Trophoblast cell (in vitro differentiated cells and primary cell): ENCODE data around the gene DNMBP.

Source experiments
- DNase-seq, 2 donors: peaks; one replicate each; pipeline ENCODE4 v3.0.0-alpha.2; 2016
- H2AFZ ChIP-seq: 2 replicates; pipeline ENCODE4 v1.6.1; 2013; ENCODE audit warnings: low read length, moderate library complexity, mild to moderate bottlenecking; ENCODE audit not compliant: insufficient read depth, poor library complexity
- H2AK5ac ChIP-seq: 2 replicates; pipeline ENCODE4 v1.6.1; 2013; ENCODE audit warnings: mild to moderate bottlenecking, low read length
- H2BK120ac ChIP-seq: 2 replicates; pipeline ENCODE4 v1.6.1; 2013; ENCODE audit warnings: low read length, mild to moderate bottlenecking, moderate library complexity; ENCODE audit not compliant: insufficient read depth, poor library complexity
- H2BK12ac ChIP-seq: 2 replicates; pipeline ENCODE4 v1.6.1; 2013; ENCODE audit warnings: mild to moderate bottlenecking, low read length, moderate library complexity
- H2BK5ac ChIP-seq: 2 replicates; pipeline ENCODE4 v1.6.1; 2013; ENCODE audit warnings: low read length, low read depth, moderate library complexity, mild to moderate bottlenecking; ENCODE audit not compliant: poor library complexity
- H3K14ac ChIP-seq: 2 replicates; pipeline ENCODE4 v1.6.1; 2013; ENCODE audit warnings: mild to moderate bottlenecking, low read length
- H3K18ac ChIP-seq: 2 replicates; pipeline ENCODE4 v1.6.1; 2013; ENCODE audit warnings: mild to moderate bottlenecking, low read length
- H3K23ac ChIP-seq: 2 replicates; pipeline ENCODE4 v1.6.1; 2013; ENCODE audit warnings: low read length
- H3K27ac ChIP-seq: 2 replicates; pipeline ENCODE4 v1.5.1; 2013; ENCODE audit warnings: low read depth, mild to moderate bottlenecking, inconsistent platforms, low read length, moderate library complexity
- H3K27me3 ChIP-seq: 2 replicates; pipeline ENCODE4 v1.6.1; 2013; ENCODE audit warnings: inconsistent platforms, mild to moderate bottlenecking, low read length, moderate library complexity; ENCODE audit not compliant: insufficient read depth
- H3K36me3 ChIP-seq, 2 experiments: 1 replicate in 1 of 2; 2 replicates in 1 of 2; pipeline ENCODE4 v1.6.1; 2013; ENCODE audit warnings: low read length in 2 of 2, mild to moderate bottlenecking in 2 of 2, moderate library complexity in 1 of 2; ENCODE audit not compliant: insufficient read depth in 2 of 2, control insufficient read depth in 1 of 2
- H3K4ac ChIP-seq: 2 replicates; pipeline ENCODE4 v1.6.1; 2013; ENCODE audit warnings: low read depth, mild to moderate bottlenecking, low read length, moderate library complexity
- H3K4me1 ChIP-seq, 2 experiments: 1 replicate in 1 of 2; 2 replicates in 1 of 2; pipeline ENCODE4 v1.6.1; 2013; ENCODE audit warnings: low read length in 2 of 2, mild to moderate bottlenecking in 2 of 2, moderate library complexity in 1 of 2; ENCODE audit not compliant: insufficient read depth in 2 of 2, control insufficient read depth in 1 of 2
- H3K4me2 ChIP-seq: 2 replicates; pipeline ENCODE4 v1.6.1; 2013; ENCODE audit warnings: inconsistent platforms, mild to moderate bottlenecking, low read length, moderate library complexity
- H3K4me3 ChIP-seq: 2 replicates; pipeline ENCODE4 v1.5.1; 2013; ENCODE audit warnings: mild to moderate bottlenecking, low read depth, low read length, inconsistent platforms
- H3K79me1 ChIP-seq: one replicate; pipeline ENCODE4 v1.6.1; 2013; ENCODE audit warnings: low read length
- H3K79me2 ChIP-seq: 2 replicates; pipeline ENCODE4 v1.6.1; 2013; ENCODE audit warnings: low read length, mild to moderate bottlenecking; ENCODE audit not compliant: control insufficient read depth, insufficient read depth, poor library complexity
- H3K9ac ChIP-seq: 2 replicates; pipeline ENCODE4 v1.6.1; 2013; ENCODE audit warnings: mild to moderate bottlenecking, low read length
- H3K9me3 ChIP-seq: 2 replicates; pipeline ENCODE4 v1.6.1; 2013; ENCODE audit warnings: low read depth, mild to moderate bottlenecking, control low read depth, inconsistent platforms, low read length; ENCODE audit not compliant: insufficient read depth
- H4K12ac ChIP-seq: 2 replicates; pipeline ENCODE4 v1.6.1; 2013; ENCODE audit warnings: low read depth, mild to moderate bottlenecking, low read length, moderate library complexity
- H4K8ac ChIP-seq: 2 replicates; pipeline ENCODE4 v1.6.1; 2013; ENCODE audit warnings: low read depth, mild to moderate bottlenecking, low read length, moderate library complexity
- H4K91ac ChIP-seq: one replicate; pipeline ENCODE4 v1.6.1; 2013; ENCODE audit warnings: low read depth, mild to moderate bottlenecking, low read length, moderate library complexity
- WGBS: extraction: QIAGEN DNeasy Blood & Tissue Kit; methylation state at CpG from one replicate; pipeline ENCODE4 v1.1.7; 2013; ENCODE audit warnings: missing lambda C conversion rate; ENCODE audit not compliant: insufficient read length, insufficient coverage; ENCODE audit errors: extremely low coverage; 5-methylcytosine and 5-hydroxymethylcytosine counted together

Gene DNMBP

GRCh38 chr10:100041306-100042002 lies 31.7 kb upstream of the DNMBP start:
- Histone ChIP-seq H3K27ac (no peak overlapping the region), H2AK5ac (no peak overlapping the region), H3K9ac (no peak overlapping the region), H3K14ac (no peak overlapping the region), H4K91ac (no peak overlapping the region), H3K79me1 (peaks cover 3% of the 10 kb centered on the region), H2BK5ac (no peak overlapping the region), H2BK120ac (no peak overlapping the region), H3K18ac (no peak overlapping the region), H3K4me3 (no peak overlapping the region), H3K27me3 (no peaks in the 10 kb centered on the region), H3K23ac (no peak overlapping the region), H4K8ac (no peak overlapping the region), H3K79me2 (no peaks in the 10 kb centered on the region), H2BK12ac (no peak overlapping the region), H3K36me3 (no peaks in the 10 kb centered on the region), H3K4me2 (no peak overlapping the region), H2AFZ (no peak overlapping the region), H4K12ac (no peak overlapping the region), H3K4me1 (peaks cover 5 to 25% of the 10 kb centered on the region in 2 experiments), H3K4ac (no peak overlapping the region), H3K9me3 (no peaks in the 10 kb centered on the region)
- WGBS, result no CpG with 5 or more reads among the region's 2 CpGs
- no peak for DNase-seq

DNA sequence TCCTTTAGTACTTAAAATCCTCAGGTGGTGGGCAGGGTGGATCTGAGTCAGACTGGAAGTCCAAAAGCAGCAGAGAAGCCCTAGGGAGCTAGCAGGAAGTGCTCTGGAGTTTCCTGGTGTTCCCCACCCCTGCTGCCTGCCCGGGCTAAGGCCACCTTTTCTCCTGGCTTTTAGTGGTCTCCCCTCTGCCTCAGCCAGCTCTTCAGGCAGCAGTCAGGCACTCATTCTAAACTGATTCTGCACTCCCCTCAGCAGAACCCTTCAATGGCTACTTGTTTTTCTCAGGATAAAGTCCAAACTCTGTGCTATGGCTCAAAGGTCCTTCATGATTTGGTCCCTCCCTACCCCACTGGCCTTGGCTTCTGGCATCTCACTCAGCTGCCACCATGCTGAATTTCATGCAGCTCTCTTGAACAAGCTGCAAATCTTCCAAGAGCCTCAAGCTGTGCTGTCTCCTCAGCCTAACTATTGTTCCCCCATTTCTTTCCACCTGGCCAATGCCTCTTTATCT lies 28.9 kb upstream of the DNMBP start:
- no CpG with 5 or more reads among the region's 1 CpG for WGBS
- H3K4me3 ChIP-seq, result no peak overlapping the region
- no peak overlapping the region for H3K4ac ChIP-seq

GRCh38 chr10:100037758-100038315 lies 28.1 kb upstream of the DNMBP start:
- H3K27ac ChIP-seq, result no peak overlapping the region
- peaks cover 2 to 18% of the 10 kb centered on the region in 2 experiments for H3K4me1 ChIP-seq
- H3K9me3 ChIP-seq, result no peaks in the 10 kb centered on the region
- peaks cover 2% of the 10 kb centered on the region for H3K79me1 ChIP-seq
- WGBS, result no CpG with 5 or more reads among the region's 5 CpGs
- no peak overlapping the region for H2BK120ac ChIP-seq
- H3K79me2 ChIP-seq, result no peaks in the 10 kb centered on the region
- no peak overlapping the region for H4K12ac ChIP-seq
- H3K36me3 ChIP-seq, result peaks cover 0 to 2% of the 10 kb centered on the region in 2 experiments
- no peak overlapping the region for H3K4ac ChIP-seq
- no peak overlapping the region for H3K4me3 ChIP-seq
- no peaks in the 10 kb centered on the region for H3K27me3 ChIP-seq
- no peak overlapping the region for H2BK12ac ChIP-seq
- H2AFZ ChIP-seq, result no peak overlapping the region
- no peak overlapping the region for H3K23ac ChIP-seq
- peak in 1 of 2 donors; percentile 56 for DNase-seq
- H3K9ac ChIP-seq, result no peak overlapping the region
- no peak overlapping the region for H3K14ac ChIP-seq
- no peak overlapping the region for H4K8ac ChIP-seq
- H2BK5ac ChIP-seq, result no peak overlapping the region
- H4K91ac ChIP-seq, result no peak overlapping the region
- no peak overlapping the region for H2AK5ac ChIP-seq
- no peak overlapping the region for H3K4me2 ChIP-seq
- H3K18ac ChIP-seq, result no peak overlapping the region

More for the DNA sequence above, 28.9 kb upstream of the DNMBP start:
- H3K4me1 ChIP-seq, result peaks cover 2 to 19% of the 10 kb centered on the region in 2 experiments
- no peak overlapping the region for H3K14ac ChIP-seq
- H3K18ac ChIP-seq, result no peak overlapping the region
- H2AFZ ChIP-seq, result peak overlapping the region; percentile 15
- peak overlapping the region; percentile 4 for H4K91ac ChIP-seq
- no peak overlapping the region for H3K27ac ChIP-seq
- H3K36me3 ChIP-seq, result no peaks in the 10 kb centered on the region
- H3K9ac ChIP-seq, result no peak overlapping the region
- no peak for DNase-seq
- peak overlapping the region; percentile 16 for H2BK12ac ChIP-seq
- H3K79me2 ChIP-seq, result no peaks in the 10 kb centered on the region
- H3K4me2 ChIP-seq, result no peak overlapping the region
- H3K27me3 ChIP-seq, result no peaks in the 10 kb centered on the region
- no peaks in the 10 kb centered on the region for H3K9me3 ChIP-seq
- no peak overlapping the region for H4K8ac ChIP-seq
- H3K23ac ChIP-seq, result no peak overlapping the region
- H2BK5ac ChIP-seq, result no peak overlapping the region
- H4K12ac ChIP-seq, result no peak overlapping the region
- peak overlapping the region; percentile 8 for H2BK120ac ChIP-seq
- H2AK5ac ChIP-seq, result no peak overlapping the region
- H3K79me1 ChIP-seq, result peaks cover 2% of the 10 kb centered on the region

DNA sequence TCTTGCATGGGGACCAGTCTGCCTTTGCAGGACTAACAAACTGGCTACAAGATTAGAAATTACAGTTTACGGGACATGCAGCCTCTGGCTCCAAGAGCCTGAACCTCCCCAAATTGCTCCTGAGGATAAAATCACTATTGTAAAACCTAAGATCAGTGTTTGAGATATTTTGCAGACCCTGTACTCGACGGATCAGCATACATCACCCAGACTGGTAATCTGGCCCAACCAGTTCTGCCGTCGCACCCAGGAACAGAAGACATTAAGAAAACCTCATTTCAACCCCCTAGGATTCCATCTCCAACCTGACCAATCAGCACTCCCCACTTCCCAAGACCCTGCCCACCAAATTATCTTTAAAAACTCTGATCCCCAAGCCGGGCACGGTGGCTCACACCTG lies 27.1 kb upstream of the DNMBP start:
- Histone ChIP-seq H3K79me1 (peaks cover 2% of the 10 kb centered on the region), H4K91ac (no peak overlapping the region), H2BK5ac (no peak overlapping the region), H3K27ac (peak overlapping the region; percentile 37), H3K18ac (no peak overlapping the region), H3K9ac (no peak overlapping the region), H2BK120ac (no peak overlapping the region), H3K36me3 (peaks cover 0 to 2% of the 10 kb centered on the region in 2 experiments), H3K4me3 (no peak overlapping the region), H3K4me2 (no peak overlapping the region), H3K23ac (no peak overlapping the region), H3K4ac (no peak overlapping the region), H3K79me2 (no peaks in the 10 kb centered on the region), H3K14ac (no peak overlapping the region), H2AFZ (no peak overlapping the region), H3K9me3 (no peaks in the 10 kb centered on the region), H2AK5ac (no peak overlapping the region), H4K8ac (peak overlapping the region; percentile 49), H4K12ac (no peak overlapping the region), H2BK12ac (no peak overlapping the region), H3K4me1 (peaks cover 2 to 18% of the 10 kb centered on the region in 2 experiments), H3K27me3 (no peaks in the 10 kb centered on the region)
- no peak for DNase-seq
- no CpG with 5 or more reads among the region's 7 CpGs for WGBS
